Liver (tissue), 9 donors: ENCODE measurements around the gene TTC28. TPM values are rescaled to one million over a fixed set of nuclear protein-coding genes. Genes with fewer than 3 reads are reported as not detected.
"Not testable (repeated sequence)": the region's sequence is repeated elsewhere in the genome, so short reads cannot be mapped to it uniquely, and the experiment has no call there.

ENCODE experiments used
- DNase-seq: peaks from one replicate; pipeline ENCODE4 v3.0.0-alpha.2; 2017; ENCODE audit warnings: low spot score
- H3K27ac ChIP-seq, 2 donors: one replicate each; pipeline ENCODE4 v1.7.0; 2013; ENCODE audit warnings: inconsistent platforms in 2 of 2, low read length in 2 of 2, control low read depth in 1 of 2, low read depth in 1 of 2, mild to moderate bottlenecking in 1 of 2
- H3K27me3 ChIP-seq, 4 donors: one replicate each; pipeline versions ENCODE4 v1.6.1 to v1.7.0; 2013; ENCODE audit warnings: low read length in 3 of 4, inconsistent platforms in 1 of 4, mild to moderate bottlenecking in 1 of 4, moderate library complexity in 1 of 4; ENCODE audit not compliant: control insufficient read depth in 4 of 4, insufficient read depth in 4 of 4
- H3K36me3 ChIP-seq, 4 donors: one replicate each; pipeline versions ENCODE4 v1.6.1 to v1.7.0; 2013; ENCODE audit warnings: low read length in 3 of 4, mild to moderate bottlenecking in 3 of 4, low read depth in 1 of 4, moderate library complexity in 1 of 4; ENCODE audit not compliant: control insufficient read depth in 4 of 4, insufficient read depth in 3 of 4
- H3K4me1 ChIP-seq, 4 donors: one replicate each; pipeline versions ENCODE4 v1.6.1 to v1.7.0; 2013; ENCODE audit warnings: low read length in 3 of 4, mild to moderate bottlenecking in 3 of 4, moderate library complexity in 1 of 4; ENCODE audit not compliant: control insufficient read depth in 4 of 4, insufficient read depth in 4 of 4
- H3K4me3 ChIP-seq, 3 donors: one replicate each; pipeline versions ENCODE4 v1.6.1 to v1.7.0; 2013; ENCODE audit warnings: low read length in 3 of 3, control low read depth in 1 of 3, low read depth in 1 of 3, mild to moderate bottlenecking in 1 of 3
- H3K9ac ChIP-seq, 2 donors: one replicate each; pipeline ENCODE4 v1.7.0; 2013; ENCODE audit warnings: low read length in 2 of 2, mild to moderate bottlenecking in 2 of 2, moderate library complexity in 2 of 2, control low read depth in 1 of 2, low read depth in 1 of 2
- H3K9me3 ChIP-seq, 4 donors: one replicate each; pipeline versions ENCODE4 v1.6.1 to v1.7.0; 2013; ENCODE audit warnings: low read length in 3 of 4; ENCODE audit not compliant: control insufficient read depth in 4 of 4
- FOXA1 ChIP-seq: IDR thresholded peaks from 2 replicates; pipeline ENCODE4 v1.6.1; 2016; ENCODE audit warnings: antibody characterized with exemption
- FOXA2 ChIP-seq: IDR thresholded peaks from 2 replicates; pipeline ENCODE4 v1.6.1; 2016; ENCODE audit warnings: antibody characterized with exemption
- GABPA ChIP-seq, 2 donors: IDR thresholded peaks in 1 of 2; conservative IDR thresholded peaks in 1 of 2; 2 replicates each; pipeline ENCODE4 v1.6.1; 2016; ENCODE audit warnings: antibody characterized with exemption in 2 of 2, mild to moderate bottlenecking in 1 of 2, moderate library complexity in 1 of 2
- HNF4A ChIP-seq, 2 donors: conservative IDR thresholded peaks; 2 replicates each; pipeline ENCODE4 v1.6.1; 2016; ENCODE audit warnings: antibody characterized with exemption in 2 of 2, mild to moderate bottlenecking in 2 of 2
- NR2F2 ChIP-seq: IDR thresholded peaks from 2 replicates; pipeline ENCODE4 v1.6.1; 2016; ENCODE audit warnings: antibody characterized with exemption
- RAD21 ChIP-seq, 2 donors: IDR thresholded peaks; 2 replicates each; pipeline ENCODE4 v1.6.1; 2016; ENCODE audit warnings: antibody characterized with exemption in 2 of 2, mild to moderate bottlenecking in 2 of 2
- RXRA ChIP-seq, 2 donors: IDR thresholded peaks; 2 replicates each; pipeline ENCODE4 v1.6.1; 2017 to 2018; ENCODE audit warnings: antibody characterized with exemption in 2 of 2, mild to moderate bottlenecking in 1 of 2
- SP1 ChIP-seq: IDR thresholded peaks from 2 replicates; pipeline ENCODE4 v1.6.1; 2018; ENCODE audit warnings: antibody characterized with exemption, mild to moderate bottlenecking
- YY1 ChIP-seq: IDR thresholded peaks from 2 replicates; pipeline ENCODE4 v1.6.1; 2016; ENCODE audit warnings: antibody characterized with exemption, mild to moderate bottlenecking
- WGBS: extraction: QIAGEN DNeasy Blood & Tissue Kit; methylation state at CpG from one replicate; pipeline ENCODE4 v1.1.7; 2013; 5-methylcytosine and 5-hydroxymethylcytosine counted together
- polyA plus RNA-seq, 2 donors: library from polyadenylated mRNA; stranded (reverse) in 1 of 2; unstranded in 1 of 2; fragments of 200-250 nt in 1 of 2; fragments of >200 nt in 1 of 2; fragmentation: Nextera tagmentation in 1 of 2; extraction: Ambion mirVana in 1 of 2; gene quantifications; one replicate each; pipeline versions ENCODE4 v1.2.1 to v1.2.3, GENCODE V29; 2013 to 2015
- total RNA-seq, 2 donors: library from RNA; depleted of rRNA; stranded (reverse); fragments of >200 nt; gene quantifications; one replicate each; pipeline ENCODE4 v1.2.3, GENCODE V29; 2014
- TF ChIP-seq, protein P1 (sequence below): IDR thresholded peaks from 2 replicates; pipeline ENCODE4 v1.6.1; 2016; ENCODE audit warnings: antibody characterized with exemption
- TF ChIP-seq, protein P2 (sequence below): IDR thresholded peaks from 2 replicates; pipeline ENCODE4 v1.6.1; 2016; ENCODE audit warnings: antibody characterized with exemption
- TF ChIP-seq, protein P3 (sequence below): IDR thresholded peaks from 2 replicates; pipeline ENCODE4 v1.6.1; 2016; ENCODE audit warnings: antibody characterized with exemption
- TF ChIP-seq, protein P4 (sequence below): IDR thresholded peaks from 2 replicates; pipeline ENCODE4 v1.6.1; 2016; ENCODE audit warnings: antibody characterized with exemption, mild to moderate bottlenecking
- donor health status: healthy.
- donor health status: healthy.
- donor health status: healthy.
- donor health status: healthy.
- donor health status: healthy.

Gene TTC28
- total and polyA plus RNA-seq, 4 donors, result 4.2 to 19.4 (median 5.9) TPM

DNA sequence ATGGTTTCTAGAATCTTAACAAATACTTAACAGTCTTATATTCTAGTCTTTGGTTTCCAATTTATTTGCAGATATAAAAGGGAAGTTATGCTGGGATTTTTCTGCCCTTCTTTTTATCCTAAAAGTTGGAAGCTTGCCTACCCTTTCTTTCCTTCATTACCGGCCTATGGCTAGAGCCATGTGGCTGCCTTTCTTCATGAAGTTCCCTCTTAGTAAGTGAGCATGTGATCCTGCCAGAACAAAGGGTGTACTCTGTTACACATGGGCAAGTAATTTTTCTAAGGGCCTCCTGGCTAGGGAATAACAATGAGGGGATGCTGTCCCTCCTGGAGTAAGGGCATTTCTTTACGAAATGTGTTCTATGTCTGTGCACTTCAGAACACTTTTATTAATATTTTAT is 508.5 kb downstream of the TTC28 start (continued):
- TF ChIP-seq, protein P1, sequence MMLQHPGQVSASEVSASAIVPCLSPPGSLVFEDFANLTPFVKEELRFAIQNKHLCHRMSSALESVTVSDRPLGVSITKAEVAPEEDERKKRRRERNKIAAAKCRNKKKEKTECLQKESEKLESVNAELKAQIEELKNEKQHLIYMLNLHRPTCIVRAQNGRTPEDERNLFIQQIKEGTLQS, result no peak
- TF ChIP-seq YY1, result no peak
- TF ChIP-seq, protein P2, sequence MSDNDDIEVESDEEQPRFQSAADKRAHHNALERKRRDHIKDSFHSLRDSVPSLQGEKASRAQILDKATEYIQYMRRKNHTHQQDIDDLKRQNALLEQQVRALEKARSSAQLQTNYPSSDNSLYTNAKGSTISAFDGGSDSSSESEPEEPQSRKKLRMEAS, result no peak
- no peak for TF ChIP-seq NR2F2
- no peak for TF ChIP-seq HNF4A (conservative IDR thresholded peaks at IDR 0.05)
- TF ChIP-seq FOXA1, result no peak
- no peak for TF ChIP-seq FOXA2
- TF ChIP-seq RXRA (IDR thresholded peaks at IDR 0.05), result no peak

DNA sequence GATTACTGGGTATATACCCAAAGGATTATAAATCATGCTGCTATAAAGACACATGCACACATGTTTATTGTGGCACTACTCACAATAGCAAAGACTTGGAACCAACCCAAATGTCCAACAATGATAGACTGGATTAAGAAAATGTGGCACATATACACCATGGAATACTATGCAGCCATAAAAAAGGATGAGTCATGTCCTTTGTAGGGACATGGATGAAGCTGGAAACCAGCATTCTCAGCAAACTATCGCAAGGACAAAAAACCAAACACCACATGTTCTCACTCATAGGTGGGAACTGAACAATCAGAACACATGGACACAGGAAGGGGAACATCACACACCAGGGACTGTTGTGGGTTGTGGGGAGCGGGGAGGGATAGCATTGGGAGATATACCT is 510.3 kb downstream of the TTC28 start:
- H3K27ac ChIP-seq, H3K9me3 ChIP-seq, H3K27me3 ChIP-seq, H3K36me3 ChIP-seq, DNase-seq, H3K9ac ChIP-seq, H3K4me3 ChIP-seq, H3K4me1 ChIP-seq: not testable (repeated sequence)
- whole genome bisulfite sequencing, result over 99% methylated on average over 2 of the region's 2 CpGs

DNA sequence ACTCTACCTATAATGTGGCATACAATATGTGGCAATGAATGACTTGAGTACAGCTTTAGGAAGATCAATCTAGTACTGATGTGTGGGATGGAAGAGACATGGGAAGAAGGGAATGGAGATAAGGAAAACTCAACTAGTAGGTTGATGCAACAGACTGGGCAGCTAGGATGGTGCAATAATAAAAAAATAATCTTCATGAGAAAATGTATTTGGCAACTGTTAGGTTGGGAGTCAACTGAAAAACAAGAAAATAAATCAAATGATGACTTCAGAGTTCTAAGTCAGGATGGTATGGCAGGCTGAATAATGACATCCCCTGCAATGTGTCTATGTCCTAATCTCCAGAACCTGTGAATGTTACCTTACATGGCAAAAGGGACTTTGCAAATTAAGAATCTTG is 523.8 kb downstream of the TTC28 start:
- H3K9ac ChIP-seq, result no peak overlapping the region
- no peak for TF ChIP-seq GABPA (IDR thresholded peaks at IDR 0.05 in 1 of 2, conservative IDR thresholded peaks at IDR 0.05 in 1 of 2)
- TF ChIP-seq, protein P3, sequence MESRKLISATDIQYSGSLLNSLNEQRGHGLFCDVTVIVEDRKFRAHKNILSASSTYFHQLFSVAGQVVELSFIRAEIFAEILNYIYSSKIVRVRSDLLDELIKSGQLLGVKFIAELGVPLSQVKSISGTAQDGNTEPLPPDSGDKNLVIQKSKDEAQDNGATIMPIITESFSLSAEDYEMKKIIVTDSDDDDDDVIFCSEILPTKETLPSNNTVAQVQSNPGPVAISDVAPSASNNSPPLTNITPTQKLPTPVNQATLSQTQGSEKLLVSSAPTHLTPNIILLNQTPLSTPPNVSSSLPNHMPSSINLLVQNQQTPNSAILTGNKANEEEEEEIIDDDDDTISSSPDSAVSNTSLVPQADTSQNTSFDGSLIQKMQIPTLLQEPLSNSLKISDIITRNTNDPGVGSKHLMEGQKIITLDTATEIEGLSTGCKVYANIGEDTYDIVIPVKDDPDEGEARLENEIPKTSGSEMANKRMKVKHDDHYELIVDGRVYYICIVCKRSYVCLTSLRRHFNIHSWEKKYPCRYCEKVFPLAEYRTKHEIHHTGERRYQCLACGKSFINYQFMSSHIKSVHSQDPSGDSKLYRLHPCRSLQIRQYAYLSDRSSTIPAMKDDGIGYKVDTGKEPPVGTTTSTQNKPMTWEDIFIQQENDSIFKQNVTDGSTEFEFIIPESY, result no peak
- TF ChIP-seq SP1, result no peak
- TF ChIP-seq FOXA2, result no peak
- no peak for TF ChIP-seq RXRA (IDR thresholded peaks at IDR 0.05)
- no peak for TF ChIP-seq RAD21 (IDR thresholded peaks at IDR 0.05)
- TF ChIP-seq, protein P4, sequence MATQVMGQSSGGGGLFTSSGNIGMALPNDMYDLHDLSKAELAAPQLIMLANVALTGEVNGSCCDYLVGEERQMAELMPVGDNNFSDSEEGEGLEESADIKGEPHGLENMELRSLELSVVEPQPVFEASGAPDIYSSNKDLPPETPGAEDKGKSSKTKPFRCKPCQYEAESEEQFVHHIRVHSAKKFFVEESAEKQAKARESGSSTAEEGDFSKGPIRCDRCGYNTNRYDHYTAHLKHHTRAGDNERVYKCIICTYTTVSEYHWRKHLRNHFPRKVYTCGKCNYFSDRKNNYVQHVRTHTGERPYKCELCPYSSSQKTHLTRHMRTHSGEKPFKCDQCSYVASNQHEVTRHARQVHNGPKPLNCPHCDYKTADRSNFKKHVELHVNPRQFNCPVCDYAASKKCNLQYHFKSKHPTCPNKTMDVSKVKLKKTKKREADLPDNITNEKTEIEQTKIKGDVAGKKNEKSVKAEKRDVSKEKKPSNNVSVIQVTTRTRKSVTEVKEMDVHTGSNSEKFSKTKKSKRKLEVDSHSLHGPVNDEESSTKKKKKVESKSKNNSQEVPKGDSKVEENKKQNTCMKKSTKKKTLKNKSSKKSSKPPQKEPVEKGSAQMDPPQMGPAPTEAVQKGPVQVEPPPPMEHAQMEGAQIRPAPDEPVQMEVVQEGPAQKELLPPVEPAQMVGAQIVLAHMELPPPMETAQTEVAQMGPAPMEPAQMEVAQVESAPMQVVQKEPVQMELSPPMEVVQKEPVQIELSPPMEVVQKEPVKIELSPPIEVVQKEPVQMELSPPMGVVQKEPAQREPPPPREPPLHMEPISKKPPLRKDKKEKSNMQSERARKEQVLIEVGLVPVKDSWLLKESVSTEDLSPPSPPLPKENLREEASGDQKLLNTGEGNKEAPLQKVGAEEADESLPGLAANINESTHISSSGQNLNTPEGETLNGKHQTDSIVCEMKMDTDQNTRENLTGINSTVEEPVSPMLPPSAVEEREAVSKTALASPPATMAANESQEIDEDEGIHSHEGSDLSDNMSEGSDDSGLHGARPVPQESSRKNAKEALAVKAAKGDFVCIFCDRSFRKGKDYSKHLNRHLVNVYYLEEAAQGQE, result no peak
- TF ChIP-seq, protein P1, result no peak
- H3K27me3 ChIP-seq, result no peaks in the 10 kb centered on the region
- peaks cover 0 to 2% (median under 1%) of the 10 kb centered on the region in 4 donors for H3K4me1 ChIP-seq
- H3K9me3 ChIP-seq, result no peaks in the 10 kb centered on the region
- H3K27ac ChIP-seq, result no peak overlapping the region
- no peaks in the 10 kb centered on the region for H3K36me3 ChIP-seq
- no peak for DNase-seq
- no peak overlapping the region for H3K4me3 ChIP-seq
